Measurements from ENCODE around the gene DCBLD1. TPM values are rescaled to one million over a fixed set of nuclear protein-coding genes. Genes with fewer than 3 reads are reported as not detected.
A peak's percentile ranks its signal among the peaks of the same experiment; 100 is the strongest.

Gene DCBLD1
- total and polyA plus RNA-seq, 9 of the 15 experiments (the other 6 are each of a cell fraction or from before 2014, with no cell fraction given): 0.80 to 8.5 (median 6.8) TPM

- TF ChIP-seq ZNF639 (CRISPR knock-in tag; conservative IDR thresholded peaks at IDR 0.05 in 1 of 2, IDR thresholded peaks at IDR 0.05 in 1 of 2): peak in 1 of 2 experiments; percentile 79; a peak in 1 of 4 replicates
- no peak for TF ChIP-seq GTF2F1 (IDR thresholded peaks at IDR 0.05; ENCODE audit: low read depth, low read length)
- TF ChIP-seq, protein P1, sequence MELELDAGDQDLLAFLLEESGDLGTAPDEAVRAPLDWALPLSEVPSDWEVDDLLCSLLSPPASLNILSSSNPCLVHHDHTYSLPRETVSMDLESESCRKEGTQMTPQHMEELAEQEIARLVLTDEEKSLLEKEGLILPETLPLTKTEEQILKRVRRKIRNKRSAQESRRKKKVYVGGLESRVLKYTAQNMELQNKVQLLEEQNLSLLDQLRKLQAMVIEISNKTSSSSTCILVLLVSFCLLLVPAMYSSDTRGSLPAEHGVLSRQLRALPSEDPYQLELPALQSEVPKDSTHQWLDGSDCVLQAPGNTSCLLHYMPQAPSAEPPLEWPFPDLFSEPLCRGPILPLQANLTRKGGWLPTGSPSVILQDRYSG (tag; conservative IDR thresholded peaks at IDR 0.05; ENCODE audit: low read depth): no peak
- no peak for TF ChIP-seq ZNF212 (CRISPR knock-in tag; IDR thresholded peaks at IDR 0.05)
- TF ChIP-seq, protein P2, sequence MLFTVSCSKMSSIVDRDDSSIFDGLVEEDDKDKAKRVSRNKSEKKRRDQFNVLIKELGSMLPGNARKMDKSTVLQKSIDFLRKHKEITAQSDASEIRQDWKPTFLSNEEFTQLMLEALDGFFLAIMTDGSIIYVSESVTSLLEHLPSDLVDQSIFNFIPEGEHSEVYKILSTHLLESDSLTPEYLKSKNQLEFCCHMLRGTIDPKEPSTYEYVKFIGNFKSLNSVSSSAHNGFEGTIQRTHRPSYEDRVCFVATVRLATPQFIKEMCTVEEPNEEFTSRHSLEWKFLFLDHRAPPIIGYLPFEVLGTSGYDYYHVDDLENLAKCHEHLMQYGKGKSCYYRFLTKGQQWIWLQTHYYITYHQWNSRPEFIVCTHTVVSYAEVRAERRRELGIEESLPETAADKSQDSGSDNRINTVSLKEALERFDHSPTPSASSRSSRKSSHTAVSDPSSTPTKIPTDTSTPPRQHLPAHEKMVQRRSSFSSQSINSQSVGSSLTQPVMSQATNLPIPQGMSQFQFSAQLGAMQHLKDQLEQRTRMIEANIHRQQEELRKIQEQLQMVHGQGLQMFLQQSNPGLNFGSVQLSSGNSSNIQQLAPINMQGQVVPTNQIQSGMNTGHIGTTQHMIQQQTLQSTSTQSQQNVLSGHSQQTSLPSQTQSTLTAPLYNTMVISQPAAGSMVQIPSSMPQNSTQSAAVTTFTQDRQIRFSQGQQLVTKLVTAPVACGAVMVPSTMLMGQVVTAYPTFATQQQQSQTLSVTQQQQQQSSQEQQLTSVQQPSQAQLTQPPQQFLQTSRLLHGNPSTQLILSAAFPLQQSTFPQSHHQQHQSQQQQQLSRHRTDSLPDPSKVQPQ (CRISPR knock-in tag; IDR thresholded peaks at IDR 0.05; ENCODE audit: borderline replicate concordance): no peak
- TF ChIP-seq YBX1 (IDR thresholded peaks at IDR 0.05): no peak
- TF ChIP-seq HDAC8 (tag; IDR thresholded peaks at IDR 0.05): no peak
- TF ChIP-seq POLR2AphosphoS5 (IDR thresholded peaks at IDR 0.05; ENCODE audit: control insufficient read depth, insufficient read depth, low read depth, low read length): no peak; the same call in 1 of the 2 replicates
- peak; percentile 66 for TF ChIP-seq L3MBTL2 (IDR thresholded peaks at IDR 0.05)
- TF ChIP-seq GATA2 (CRISPR knock-in tag; IDR thresholded peaks at IDR 0.05): no peak
- no peak for TF ChIP-seq ZNF551 (CRISPR knock-in tag; IDR thresholded peaks at IDR 0.05)
- TF ChIP-seq ATF3 (IDR thresholded peaks at IDR 0.05): no peak
- TF ChIP-seq ATF3 (CRISPR knock-in tag; conservative IDR thresholded peaks at IDR 0.05): no peak
- TF ChIP-seq, protein P3, sequence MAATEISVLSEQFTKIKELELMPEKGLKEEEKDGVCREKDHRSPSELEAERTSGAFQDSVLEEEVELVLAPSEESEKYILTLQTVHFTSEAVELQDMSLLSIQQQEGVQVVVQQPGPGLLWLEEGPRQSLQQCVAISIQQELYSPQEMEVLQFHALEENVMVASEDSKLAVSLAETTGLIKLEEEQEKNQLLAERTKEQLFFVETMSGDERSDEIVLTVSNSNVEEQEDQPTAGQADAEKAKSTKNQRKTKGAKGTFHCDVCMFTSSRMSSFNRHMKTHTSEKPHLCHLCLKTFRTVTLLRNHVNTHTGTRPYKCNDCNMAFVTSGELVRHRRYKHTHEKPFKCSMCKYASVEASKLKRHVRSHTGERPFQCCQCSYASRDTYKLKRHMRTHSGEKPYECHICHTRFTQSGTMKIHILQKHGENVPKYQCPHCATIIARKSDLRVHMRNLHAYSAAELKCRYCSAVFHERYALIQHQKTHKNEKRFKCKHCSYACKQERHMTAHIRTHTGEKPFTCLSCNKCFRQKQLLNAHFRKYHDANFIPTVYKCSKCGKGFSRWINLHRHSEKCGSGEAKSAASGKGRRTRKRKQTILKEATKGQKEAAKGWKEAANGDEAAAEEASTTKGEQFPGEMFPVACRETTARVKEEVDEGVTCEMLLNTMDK (IDR thresholded peaks at IDR 0.05; ENCODE audit: borderline replicate concordance, insufficient read depth, low read depth, low read length, poor library complexity, severe bottlenecking): peak; percentile 61
- peak; percentile 82 for TF ChIP-seq RB1 (IDR thresholded peaks at IDR 0.05; ENCODE audit: low read depth)
- TF ChIP-seq, protein P4, sequence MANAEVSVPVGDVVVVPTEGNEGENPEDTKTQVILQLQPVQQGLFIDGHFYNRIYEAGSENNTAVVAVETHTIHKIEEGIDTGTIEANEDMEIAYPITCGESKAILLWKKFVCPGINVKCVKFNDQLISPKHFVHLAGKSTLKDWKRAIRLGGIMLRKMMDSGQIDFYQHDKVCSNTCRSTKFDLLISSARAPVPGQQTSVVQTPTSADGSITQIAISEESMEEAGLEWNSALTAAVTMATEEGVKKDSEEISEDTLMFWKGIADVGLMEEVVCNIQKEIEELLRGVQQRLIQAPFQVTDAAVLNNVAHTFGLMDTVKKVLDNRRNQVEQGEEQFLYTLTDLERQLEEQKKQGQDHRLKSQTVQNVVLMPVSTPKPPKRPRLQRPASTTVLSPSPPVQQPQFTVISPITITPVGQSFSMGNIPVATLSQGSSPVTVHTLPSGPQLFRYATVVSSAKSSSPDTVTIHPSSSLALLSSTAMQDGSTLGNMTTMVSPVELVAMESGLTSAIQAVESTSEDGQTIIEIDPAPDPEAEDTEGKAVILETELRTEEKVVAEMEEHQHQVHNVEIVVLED (CRISPR knock-in tag; IDR thresholded peaks at IDR 0.05): 0 out of 2 replicates have a peak, but pooled peaks have one; percentile 33
These were observed at the start of gene DCBLD1 (continued) for GRCh38 chr6:117482240-117483003.
